OCI-LY7 (cell line): Measurements from ENCODE around the gene MEF2B. TPM values are rescaled to one million over a fixed set of nuclear protein-coding genes. Genes with fewer than 3 reads are reported as not detected.

Source experiments
- BruUV-seq: library from RNA; stranded (reverse); fragments of 400-500 nt; replicated peaks from 2 replicates; lab custom pipeline; 2021; lab: Mats Ljungman, UMichigan
- CTCF ChIA-PET: fragments of 300-600 bp; sonication (Branson Sonifier 250); formaldehyde crosslinking; loops from one replicate; lab custom pipeline; 2022; ENCODE audit warnings: antibody characterized with exemption; ENCODE audit not compliant: unreplicated experiment; lab: Charles Lee
- POLR2A ChIA-PET: fragments of 300-600 bp; sonication (Branson Sonifier 250); formaldehyde crosslinking; loops from one replicate; lab custom pipeline; 2022; ENCODE audit warnings: antibody characterized with exemption; lab: Charles Lee
- DNase-seq: peaks from one replicate; pipeline ENCODE4 v3.0.0-alpha.2; 2015; ENCODE audit warnings: low spot score
- H2AFZ ChIP-seq: fragments of 200-600 bp; sonication (generic), shearing (Covaris generic); 2 replicates; pipeline ENCODE4 v1.6.1; 2014; ENCODE audit warnings: mild to moderate bottlenecking, antibody characterized with exemption, low read length, moderate library complexity
- H3K27ac ChIP-seq: fragments of 200-600 bp; sonication (generic); 2 replicates; pipeline ENCODE4 v1.5.1; 2014; ENCODE audit warnings: mixed run types, low read depth, mild to moderate bottlenecking, moderate library complexity, low read length, inconsistent platforms; ENCODE audit not compliant: poor library complexity, severe bottlenecking
- H3K36me3 ChIP-seq: fragments of 200-600 bp; sonication (generic); 2 replicates; pipeline ENCODE4 v1.6.1; 2014; ENCODE audit warnings: mild to moderate bottlenecking, antibody characterized with exemption, low read length, moderate library complexity, mixed read lengths; ENCODE audit not compliant: insufficient read depth
- H3K4me1 ChIP-seq: fragments of 200-600 bp; sonication (generic); 2 replicates; pipeline ENCODE4 v1.5.1; 2014; ENCODE audit warnings: mild to moderate bottlenecking, low read length; ENCODE audit not compliant: insufficient read depth, poor library complexity, severe bottlenecking
- H3K4me2 ChIP-seq: fragments of 200-600 bp; sonication (generic); 2 replicates; pipeline ENCODE4 v1.6.1; 2014; ENCODE audit warnings: mild to moderate bottlenecking, low read length
- H3K4me3 ChIP-seq: fragments of 200-600 bp; sonication (generic); 2 replicates; pipeline ENCODE4 v1.5.1; 2014; ENCODE audit warnings: mild to moderate bottlenecking, low read depth, low read length; ENCODE audit not compliant: poor library complexity, severe bottlenecking
- H3K79me2 ChIP-seq: fragments of 200-600 bp; sonication (generic); 2 replicates; pipeline ENCODE4 v1.6.1; 2016; ENCODE audit warnings: low read depth, mild to moderate bottlenecking, low read length, moderate library complexity, mixed read lengths; ENCODE audit not compliant: insufficient read depth
- H3K9me2 ChIP-seq: fragments of 200-600 bp; sonication (generic); 2 replicates; pipeline ENCODE4 v1.6.1; 2016; ENCODE audit warnings: mild to moderate bottlenecking, low read length, mixed read lengths; ENCODE audit not compliant: insufficient read depth
- H3K9me3 ChIP-seq: fragments of 200-600 bp; sonication (generic); 2 replicates; pipeline ENCODE4 v1.6.1; 2014; ENCODE audit warnings: mild to moderate bottlenecking, mixed run types, low read length, mixed read lengths
- H4K20me1 ChIP-seq: fragments of 200-600 bp; sonication (generic); 2 replicates; pipeline ENCODE4 v1.6.1; 2014; ENCODE audit warnings: mild to moderate bottlenecking, antibody characterized with exemption, low read length, moderate library complexity, mixed read lengths; ENCODE audit not compliant: insufficient read depth
- EZH2phosphoT487 ChIP-seq: fragments of 200-600 bp; sonication (generic); IDR thresholded peaks from 2 replicates; pipeline ENCODE4 v1.6.1; 2018; ENCODE audit warnings: low read depth, borderline replicate concordance, mild to moderate bottlenecking, mixed run types, antibody characterized with exemption, low read length, moderate library complexity, mixed read lengths
- intact Hi-C: fragments of 100-400 bp; cut with micrococcal nuclease; formaldehyde crosslinking; loops from one replicate; pipeline ENCODE4 v1.10.0; 2022; ENCODE audit not compliant: unreplicated experiment
- total RNA-seq, 2 experiments: library from RNA; depleted of rRNA in 1 of 2; stranded (reverse); fragments of >200 nt in 1 of 2; shearing (Covaris generic) in 1 of 2; gene quantifications; 2 replicates each; pipeline ENCODE4 v1.2.3, GENCODE V29; 2014 to 2022
- TF ChIP-seq, protein P1 (sequence below): fragments of 200-600 bp; sonication (generic); conservative IDR thresholded peaks from 2 replicates; pipeline ENCODE4 v1.5.1; 2014; ENCODE audit warnings: mild to moderate bottlenecking, antibody characterized with exemption, low read length, moderate library complexity, mixed read lengths

The MEF2B gene
- total RNA-seq, 2 experiments from 2014 or later, result 201 to 295 TPM

DNA sequence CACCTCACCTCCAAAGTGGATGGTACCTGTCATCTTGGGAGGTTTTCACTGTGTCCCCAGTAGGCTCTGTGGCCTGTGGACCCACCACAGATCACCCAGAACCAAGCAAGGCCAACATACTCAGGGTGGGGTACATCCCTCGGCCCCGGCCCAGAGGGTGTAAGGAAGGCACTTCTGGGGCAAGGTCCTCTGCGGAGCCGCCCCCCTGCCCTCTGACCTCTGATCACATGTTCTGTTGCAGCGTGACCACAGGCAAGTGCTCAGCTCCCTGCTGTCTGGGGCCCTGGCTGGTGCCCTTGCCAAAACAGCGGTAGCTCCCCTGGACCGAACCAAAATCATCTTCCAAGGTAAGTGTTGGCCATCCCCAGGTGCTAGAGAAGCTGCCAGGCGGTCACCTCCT is 68.5 kb downstream of the MEF2B start:
- Histone ChIP-seq H3K27ac (no peak overlapping the region), H3K9me2 (no peaks in the 10 kb centered on the region), H3K4me2 (no peak overlapping the region), H3K36me3 (0 out of 2 replicates have a peak, but pooled peaks cover 8% of the 10 kb centered on the region), H4K20me1 (no peaks in the 10 kb centered on the region), H3K79me2 (no peaks in the 10 kb centered on the region), H3K9me3 (no peaks in the 10 kb centered on the region), H3K4me1 (peaks cover 16% of the 10 kb centered on the region), H3K4me3 (no peak overlapping the region), H2AFZ (no peak overlapping the region)
- TF ChIP-seq, protein P1, sequence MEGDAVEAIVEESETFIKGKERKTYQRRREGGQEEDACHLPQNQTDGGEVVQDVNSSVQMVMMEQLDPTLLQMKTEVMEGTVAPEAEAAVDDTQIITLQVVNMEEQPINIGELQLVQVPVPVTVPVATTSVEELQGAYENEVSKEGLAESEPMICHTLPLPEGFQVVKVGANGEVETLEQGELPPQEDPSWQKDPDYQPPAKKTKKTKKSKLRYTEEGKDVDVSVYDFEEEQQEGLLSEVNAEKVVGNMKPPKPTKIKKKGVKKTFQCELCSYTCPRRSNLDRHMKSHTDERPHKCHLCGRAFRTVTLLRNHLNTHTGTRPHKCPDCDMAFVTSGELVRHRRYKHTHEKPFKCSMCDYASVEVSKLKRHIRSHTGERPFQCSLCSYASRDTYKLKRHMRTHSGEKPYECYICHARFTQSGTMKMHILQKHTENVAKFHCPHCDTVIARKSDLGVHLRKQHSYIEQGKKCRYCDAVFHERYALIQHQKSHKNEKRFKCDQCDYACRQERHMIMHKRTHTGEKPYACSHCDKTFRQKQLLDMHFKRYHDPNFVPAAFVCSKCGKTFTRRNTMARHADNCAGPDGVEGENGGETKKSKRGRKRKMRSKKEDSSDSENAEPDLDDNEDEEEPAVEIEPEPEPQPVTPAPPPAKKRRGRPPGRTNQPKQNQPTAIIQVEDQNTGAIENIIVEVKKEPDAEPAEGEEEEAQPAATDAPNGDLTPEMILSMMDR, result no peak
- TF ChIP-seq EZH2phosphoT487, result no peak
- intact Hi-C loops, result no loop called here
- ChIA-PET CTCF (no interaction called here), POLR2A (interaction anchor here (1.3 kb wide), 1 partner anchor 9 kb away, joined by 3 read pairs; no protein-coding TSS in a partner anchor)
- DNase-seq, result no peak
- no TSS peak for BruUV-seq

DNA sequence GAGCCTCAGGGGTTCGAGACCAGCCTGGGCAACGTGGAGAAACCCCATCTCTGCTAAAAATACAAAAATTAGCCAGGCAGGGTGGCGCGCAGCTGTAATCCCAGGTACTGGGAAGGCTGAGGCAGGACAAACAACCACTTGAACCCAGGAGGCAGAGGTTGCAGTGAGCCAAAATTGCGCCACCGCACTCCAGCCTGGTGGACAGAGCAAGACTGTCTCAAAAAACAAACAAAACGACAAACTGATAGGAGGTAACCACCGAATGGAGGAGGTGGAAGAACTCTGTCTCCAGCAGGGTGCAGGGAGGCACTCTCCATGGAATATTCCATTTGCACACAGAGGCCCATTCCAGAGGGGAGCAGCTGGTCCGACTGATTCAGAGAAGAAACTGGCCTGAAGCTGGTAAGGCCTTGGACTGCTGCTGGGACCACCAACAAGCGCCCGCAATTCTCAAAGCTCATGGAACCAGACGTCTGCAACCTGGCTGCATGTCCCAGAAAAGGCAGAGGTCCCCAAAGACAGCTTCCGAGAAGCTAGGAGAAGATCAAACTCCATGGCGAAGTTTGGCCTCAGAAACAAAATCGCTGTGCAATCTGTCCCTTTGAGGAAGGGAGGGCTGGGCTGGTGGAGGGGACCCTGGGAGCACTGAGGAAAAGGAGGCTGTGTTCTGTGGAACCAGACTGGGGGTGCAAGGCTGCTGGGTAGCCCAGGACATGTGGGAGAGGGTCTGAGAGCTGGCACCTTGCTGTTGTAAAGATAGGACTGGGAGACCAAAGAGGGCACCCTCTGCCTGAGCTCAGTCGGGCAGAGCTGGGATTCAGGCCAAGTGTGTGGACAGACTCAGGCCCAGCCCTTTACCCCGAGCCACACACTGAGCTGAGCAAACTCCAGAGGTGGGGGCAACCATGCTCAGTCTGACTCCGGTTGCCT is 71.1 kb downstream of the MEF2B start:
- no peaks in the 10 kb centered on the region for H3K9me2 ChIP-seq
- no peak for TF ChIP-seq EZH2phosphoT487
- TF ChIP-seq, protein P1, result no peak
- no peak for DNase-seq
- BruUV-seq, result TSS peak; percentile 41
- 0 out of 2 replicates have a peak, but pooled peaks cover 8% of the 10 kb centered on the region for H3K36me3 ChIP-seq
- no peaks in the 10 kb centered on the region for H3K9me3 ChIP-seq
- no peaks in the 10 kb centered on the region for H3K4me1 ChIP-seq
- H3K79me2 ChIP-seq, result no peaks in the 10 kb centered on the region
- no peak overlapping the region for H3K4me3 ChIP-seq
- no peak overlapping the region for H3K27ac ChIP-seq
- H3K4me2 ChIP-seq, result no peak overlapping the region
- POLR2A ChIA-PET, result no interaction called here
- CTCF ChIA-PET, result no interaction called here
- H4K20me1 ChIP-seq, result no peaks in the 10 kb centered on the region
- intact Hi-C loops, result no loop called here
- no peak overlapping the region for H2AFZ ChIP-seq

DNA sequence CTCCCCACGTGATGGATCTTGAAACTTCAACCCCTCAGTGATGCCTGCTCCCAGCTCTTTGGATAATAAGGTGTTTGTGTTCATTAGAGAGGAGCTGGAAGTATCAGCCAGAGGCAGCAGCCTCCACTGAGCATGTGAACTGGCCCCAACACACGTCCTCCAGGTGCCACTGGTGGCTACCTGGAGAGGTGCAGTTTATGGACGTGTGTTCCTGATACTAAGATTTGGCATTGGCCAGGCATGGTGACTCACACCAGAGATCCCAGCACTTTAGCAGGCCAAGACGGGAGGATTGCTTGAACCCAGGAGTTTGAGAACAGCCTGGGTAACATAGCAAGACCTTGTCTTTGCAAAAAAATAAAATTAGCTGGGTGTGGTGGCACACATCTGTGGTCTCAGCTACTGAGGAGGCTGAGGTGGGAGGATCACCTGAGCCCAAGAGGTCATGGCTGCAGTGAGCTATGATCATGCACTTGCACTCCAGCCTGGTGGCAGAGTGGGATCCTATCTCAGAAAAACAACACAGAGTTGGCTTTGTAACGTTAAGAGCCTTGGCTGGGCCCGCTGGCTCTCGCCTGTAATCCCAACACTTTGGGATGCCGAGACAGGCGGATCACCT is 71.9 kb downstream of the MEF2B start:
- TF ChIP-seq EZH2phosphoT487, result no peak
- TF ChIP-seq, protein P1, result no peak
- Histone ChIP-seq H3K27ac (no peak overlapping the region), H4K20me1 (no peaks in the 10 kb centered on the region), H3K4me1 (no peaks in the 10 kb centered on the region), H2AFZ (no peak overlapping the region), H3K9me3 (no peaks in the 10 kb centered on the region), H3K79me2 (no peaks in the 10 kb centered on the region), H3K4me2 (no peak overlapping the region), H3K9me2 (no peaks in the 10 kb centered on the region), H3K4me3 (no peak overlapping the region), H3K36me3 (0 out of 2 replicates have a peak, but pooled peaks cover 8% of the 10 kb centered on the region)
- BruUV-seq, result no TSS peak
- POLR2A ChIA-PET, result no interaction called here
- CTCF ChIA-PET, result no interaction called here
- DNase-seq, result no peak
- intact Hi-C loops, result no loop called here
